A549 (cell line): ENCODE results near the gene CCDC57.
A peak's percentile ranks its signal among the peaks of the same experiment; 100 is the strongest.

Experiments used
- CTCF ChIP-seq: fragments of >200 bp; sonication (Bioruptor Twin); formaldehyde crosslinking; IDR thresholded peaks from 3 replicates; pipeline ENCODE4 v1.5.1; 2016
- EP300 ChIP-seq, 2 experiments: fragments of >200 bp; sonication (Bioruptor Twin); formaldehyde crosslinking; IDR thresholded peaks; 2 replicates in 1 of 2; 3 replicates in 1 of 2; pipeline ENCODE4 v1.6.1; 2016 to 2017
- HMGXB4 ChIP-seq: fragments of 250-450 bp; sonication (Bioruptor Pico); IDR thresholded peaks from 2 replicates; pipeline ENCODE4 v1.5.0; 2021; ENCODE audit warnings: mild to moderate bottlenecking, moderate library complexity, borderline replicate concordance
- KDM1A ChIP-seq: fragments of 200-600 bp; sonication (generic); IDR thresholded peaks from 2 replicates; pipeline ENCODE4 v1.6.1; 2016; ENCODE audit warnings: low read depth, mild to moderate bottlenecking
- MYC ChIP-seq: IDR thresholded peaks from 2 replicates; pipeline ENCODE4 v1.6.1; 2012; ENCODE audit warnings: mild to moderate bottlenecking, inconsistent platforms, low read length, improper control_type of control experiment, borderline replicate concordance
- POLR2A ChIP-seq: IDR thresholded peaks from 2 replicates; pipeline ENCODE4 v1.6.1; 2012; ENCODE audit warnings: mild to moderate bottlenecking, low read length
- POLR2AphosphoS2 ChIP-seq: conservative IDR thresholded peaks from 2 replicates; pipeline ENCODE4 v1.6.1; 2012; ENCODE audit warnings: low read length, improper control_type of control experiment, inconsistent platforms
- RAD21 ChIP-seq, 2 experiments: fragments of >200 bp in 1 of 2; sonication (Bioruptor Twin) in 1 of 2; formaldehyde crosslinking in 1 of 2; IDR thresholded peaks in 1 of 2; conservative IDR thresholded peaks in 1 of 2; 2 replicates in 1 of 2; 3 replicates in 1 of 2; pipeline ENCODE4 v1.6.1; 2012 to 2018; ENCODE audit warnings: inconsistent platforms in 1 of 2
- SREBF2 ChIP-seq: fragments of 450-650 bp; IDR thresholded peaks from 2 replicates; pipeline ENCODE4 v1.6.1; 2014; ENCODE audit warnings: mild to moderate bottlenecking, moderate library complexity
- ZNF302 ChIP-seq: fragments of 250-450 bp; sonication (Bioruptor Pico); IDR thresholded peaks from 2 replicates; pipeline ENCODE4 v1.9.0; 2021; ENCODE audit warnings: inconsistent platforms, mild to moderate bottlenecking, moderate library complexity
- TF ChIP-seq, protein P1 (sequence below): IDR thresholded peaks from 2 replicates; pipeline ENCODE4 v1.6.1; 2012

GRCh38 chr17:82216301-82217119, 3.9 kb upstream of the CCDC57 start:
- TF ChIP-seq POLR2A (no peak), RAD21 (conservative IDR thresholded peaks at IDR 0.05 in 1 of 2, IDR thresholded peaks at IDR 0.05 in 1 of 2) (no peak), CTCF (no peak), HMGXB4 (CRISPR knock-in tag) (no peak), MYC (no peak), EP300 (IDR thresholded peaks at IDR 0.05) (no peak), ZNF302 (no peak), KDM1A (no peak), POLR2AphosphoS2 (no peak), SREBF2 (no peak)
- TF ChIP-seq, protein P1, sequence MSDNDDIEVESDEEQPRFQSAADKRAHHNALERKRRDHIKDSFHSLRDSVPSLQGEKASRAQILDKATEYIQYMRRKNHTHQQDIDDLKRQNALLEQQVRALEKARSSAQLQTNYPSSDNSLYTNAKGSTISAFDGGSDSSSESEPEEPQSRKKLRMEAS, result 0 out of 2 replicates have a peak, but pooled peaks have one; percentile 41
